GM10266 (cell line): ENCODE results near the gene TBC1D9.
"Not testable (repeated sequence)": the region's sequence is repeated elsewhere in the genome, so short reads cannot be mapped to it uniquely, and the experiment has no call there.

Experiments used
- DNase-seq: peaks from one replicate; pipeline ENCODE4 v3.0.0; 2012; ENCODE audit errors: extremely low spot score
- TF ChIP-seq, protein P1 (sequence below): IDR thresholded peaks from 2 replicates; pipeline ENCODE4 v1.5.1; 2012; ENCODE audit warnings: mild to moderate bottlenecking, low read depth; ENCODE audit not compliant: control insufficient read depth, insufficient read depth; ENCODE audit errors: missing control alignments

The TBC1D9 gene

DNA sequence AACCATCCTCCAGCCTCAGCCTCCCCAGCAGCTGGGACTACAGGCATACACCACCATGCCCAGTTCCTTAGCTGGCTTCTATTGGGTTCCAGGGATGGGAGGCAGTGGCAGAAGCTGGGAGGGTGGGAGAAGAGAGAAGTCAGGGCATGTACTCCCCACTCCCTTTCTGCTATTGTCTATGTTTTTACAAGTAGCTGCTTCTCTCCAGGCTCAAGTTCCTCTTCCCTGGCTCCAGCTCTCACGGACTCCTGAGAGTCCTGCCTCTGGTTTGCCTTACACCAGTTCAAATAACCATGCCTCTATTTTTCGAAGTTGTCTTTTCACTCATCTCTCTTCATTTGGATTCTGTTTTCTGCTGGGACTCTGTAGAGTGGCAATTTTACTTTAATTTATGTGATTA, 2.9 kb downstream of the TBC1D9 start:
- TF ChIP-seq, protein P1, sequence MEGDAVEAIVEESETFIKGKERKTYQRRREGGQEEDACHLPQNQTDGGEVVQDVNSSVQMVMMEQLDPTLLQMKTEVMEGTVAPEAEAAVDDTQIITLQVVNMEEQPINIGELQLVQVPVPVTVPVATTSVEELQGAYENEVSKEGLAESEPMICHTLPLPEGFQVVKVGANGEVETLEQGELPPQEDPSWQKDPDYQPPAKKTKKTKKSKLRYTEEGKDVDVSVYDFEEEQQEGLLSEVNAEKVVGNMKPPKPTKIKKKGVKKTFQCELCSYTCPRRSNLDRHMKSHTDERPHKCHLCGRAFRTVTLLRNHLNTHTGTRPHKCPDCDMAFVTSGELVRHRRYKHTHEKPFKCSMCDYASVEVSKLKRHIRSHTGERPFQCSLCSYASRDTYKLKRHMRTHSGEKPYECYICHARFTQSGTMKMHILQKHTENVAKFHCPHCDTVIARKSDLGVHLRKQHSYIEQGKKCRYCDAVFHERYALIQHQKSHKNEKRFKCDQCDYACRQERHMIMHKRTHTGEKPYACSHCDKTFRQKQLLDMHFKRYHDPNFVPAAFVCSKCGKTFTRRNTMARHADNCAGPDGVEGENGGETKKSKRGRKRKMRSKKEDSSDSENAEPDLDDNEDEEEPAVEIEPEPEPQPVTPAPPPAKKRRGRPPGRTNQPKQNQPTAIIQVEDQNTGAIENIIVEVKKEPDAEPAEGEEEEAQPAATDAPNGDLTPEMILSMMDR = no peak
- DNase-seq = no peak

DNA sequence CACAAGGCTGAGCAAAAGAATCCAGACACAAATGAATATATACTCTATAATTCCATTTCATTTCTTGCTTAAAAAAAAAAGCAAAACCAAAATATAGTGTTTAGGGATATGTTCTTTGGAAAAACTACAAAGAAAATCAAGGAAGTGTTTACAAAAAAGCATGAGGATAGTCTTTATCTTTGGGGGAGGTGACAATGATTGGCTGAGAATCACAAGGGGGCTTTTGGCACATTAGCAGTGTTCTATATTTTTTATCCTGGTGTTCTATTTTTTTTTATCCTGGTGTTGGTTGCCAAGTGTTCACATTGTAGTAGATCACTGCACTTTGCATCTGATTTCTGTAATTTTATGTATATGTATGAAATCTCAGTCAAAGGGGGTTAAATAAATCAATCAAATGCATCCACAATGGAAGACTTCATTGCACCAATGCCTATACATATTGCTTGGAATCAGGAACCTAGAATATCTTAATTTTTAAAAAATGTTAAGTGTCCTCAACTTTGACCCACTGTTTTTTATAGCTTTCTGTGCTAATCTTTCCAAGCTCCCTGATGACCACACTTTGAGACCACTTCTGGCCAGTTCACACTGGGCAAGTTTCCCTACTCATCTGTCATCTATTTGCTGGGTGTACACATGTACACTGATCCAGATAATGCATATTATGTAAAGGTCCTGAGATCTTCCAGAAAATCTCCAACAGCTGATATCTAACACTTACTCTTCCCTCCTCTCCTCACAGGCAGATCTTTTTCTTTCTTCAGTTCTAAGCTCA, 3.7 kb downstream of the TBC1D9 start:
- TF ChIP-seq, protein P1 = no peak
- no peak for DNase-seq

DNA sequence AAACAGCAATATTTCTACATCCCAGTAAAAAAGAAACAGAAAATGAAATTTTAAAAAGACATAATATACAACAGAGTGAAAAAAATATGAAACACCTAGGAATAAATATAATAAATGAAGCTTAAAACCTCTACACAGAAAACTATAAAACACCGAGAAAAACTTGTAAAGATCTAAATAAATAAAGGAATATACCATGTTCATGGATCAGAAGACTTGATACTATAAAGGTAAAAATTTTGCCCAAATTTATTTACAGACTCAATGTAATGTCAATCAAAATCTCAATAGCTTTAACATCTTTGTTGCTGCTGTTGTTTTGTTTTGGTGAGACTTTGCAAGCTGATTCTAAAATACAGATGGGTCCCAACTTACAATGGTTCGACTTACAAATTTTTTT, 5.7 kb downstream of the TBC1D9 start:
- no peak for DNase-seq
- TF ChIP-seq, protein P1 = no peak

DNA sequence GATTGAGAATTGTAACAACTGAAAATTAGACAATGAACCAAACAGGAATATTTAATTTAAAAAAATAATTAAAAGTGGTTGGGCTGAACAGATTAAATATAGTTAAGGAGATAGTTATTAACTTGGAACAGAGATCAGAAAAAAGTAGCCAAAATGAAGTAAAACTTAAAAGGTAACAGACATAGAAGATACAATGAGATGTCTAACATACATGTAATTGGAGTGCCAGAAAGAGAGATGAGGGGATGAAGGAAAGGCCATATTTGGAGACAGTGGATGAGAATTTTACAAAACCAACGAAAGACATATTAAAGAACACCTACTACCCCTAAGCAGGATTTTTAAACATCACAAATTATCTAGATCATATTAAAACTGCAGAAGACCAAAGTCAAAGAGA, 8.0 kb downstream of the TBC1D9 start:
- DNase-seq = no peak

DNA sequence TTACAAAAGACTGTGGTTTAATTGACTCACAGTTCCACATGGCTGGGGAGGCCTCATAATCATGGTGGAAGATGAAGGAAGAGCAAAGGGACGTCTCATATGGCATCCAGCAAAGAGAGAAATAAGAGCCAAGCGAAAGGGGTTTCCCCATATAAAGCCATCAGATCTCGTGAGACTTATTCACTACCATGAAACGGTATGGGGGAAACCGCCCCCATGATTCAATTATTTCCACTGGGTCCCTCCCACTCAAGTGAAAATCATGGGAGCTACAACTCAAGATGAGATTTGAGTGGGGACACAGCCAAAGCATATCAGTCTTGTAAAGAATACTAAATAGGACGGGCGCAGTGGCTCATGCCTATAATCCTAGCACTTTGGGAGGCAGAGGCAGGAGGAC, 9.6 kb downstream of the TBC1D9 start:
- not testable (repeated sequence) for DNase-seq

More for the DNA sequence above, 8.0 kb downstream of the TBC1D9 start:
- TF ChIP-seq, protein P1 = no peak

DNA sequence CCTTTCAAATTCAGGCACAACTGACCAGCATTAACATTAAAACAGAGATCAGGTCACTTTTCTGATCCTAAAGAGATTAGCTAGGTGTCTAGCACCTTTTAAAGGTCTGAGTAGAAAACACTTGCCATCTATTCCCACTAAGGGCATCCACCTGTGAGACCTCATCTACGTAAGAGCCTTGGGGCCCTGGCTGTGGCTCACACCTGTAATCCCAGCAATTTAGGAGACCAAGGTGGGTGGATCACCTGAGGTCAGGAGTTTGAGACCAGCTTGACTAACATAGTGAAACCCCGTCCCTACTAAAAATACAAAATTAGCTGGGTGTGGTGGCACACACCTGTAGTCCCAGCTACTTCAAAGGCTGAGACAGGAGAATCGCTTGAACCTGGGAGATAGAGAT, 11.8 kb downstream of the TBC1D9 start:
- DNase-seq = no peak

DNA sequence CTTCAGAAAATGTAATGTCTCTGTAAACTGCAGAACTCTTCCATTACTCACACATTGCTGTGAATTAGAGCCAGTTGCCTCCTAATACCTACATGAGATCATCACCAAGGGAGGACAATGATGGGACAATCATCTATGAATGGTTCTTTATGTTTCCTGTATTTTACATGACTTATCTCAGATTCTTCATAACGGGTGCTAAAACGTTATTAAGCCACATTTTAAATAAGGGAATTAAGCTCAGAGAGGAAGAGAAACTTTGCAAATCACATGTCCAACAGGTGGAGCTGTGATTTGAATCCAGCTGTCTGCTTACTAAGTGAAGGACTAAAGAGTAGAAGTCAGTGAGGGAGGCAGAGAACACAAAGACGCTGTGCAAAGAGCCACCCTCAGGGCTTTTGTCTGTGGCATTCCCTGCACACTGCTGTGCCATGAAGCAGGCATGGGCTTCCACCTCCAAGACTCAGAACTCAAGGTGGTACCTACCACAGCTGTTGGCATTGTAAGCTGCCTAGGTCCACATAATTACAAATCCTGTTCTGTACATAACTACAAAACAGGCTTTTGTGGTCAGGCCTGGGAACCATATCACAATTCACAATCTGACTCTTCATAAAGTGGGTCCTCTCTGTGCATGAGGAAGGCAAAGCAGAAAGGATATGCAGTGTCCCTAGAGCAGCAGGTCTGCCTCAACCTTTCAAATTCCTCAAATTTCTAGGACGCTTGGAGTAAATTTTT, 12.8 kb downstream of the TBC1D9 start:
- DNase-seq = no peak
- TF ChIP-seq, protein P1 = peak; percentile 43

More for the DNA sequence above, 11.8 kb downstream of the TBC1D9 start:
- TF ChIP-seq, protein P1 = no peak
